ENCODE measurements around the gene TAF8.
"Not testable (repeated sequence)": the region's sequence is repeated elsewhere in the genome, so short reads cannot be mapped to it uniquely, and the experiment has no call there.

TAF8 gene

GRCh38 chr6:42028234-42029061, 21.9 kb upstream of the TAF8 start:
- DNase-seq (ENCODE audit: low read depth): no peak

DNA sequence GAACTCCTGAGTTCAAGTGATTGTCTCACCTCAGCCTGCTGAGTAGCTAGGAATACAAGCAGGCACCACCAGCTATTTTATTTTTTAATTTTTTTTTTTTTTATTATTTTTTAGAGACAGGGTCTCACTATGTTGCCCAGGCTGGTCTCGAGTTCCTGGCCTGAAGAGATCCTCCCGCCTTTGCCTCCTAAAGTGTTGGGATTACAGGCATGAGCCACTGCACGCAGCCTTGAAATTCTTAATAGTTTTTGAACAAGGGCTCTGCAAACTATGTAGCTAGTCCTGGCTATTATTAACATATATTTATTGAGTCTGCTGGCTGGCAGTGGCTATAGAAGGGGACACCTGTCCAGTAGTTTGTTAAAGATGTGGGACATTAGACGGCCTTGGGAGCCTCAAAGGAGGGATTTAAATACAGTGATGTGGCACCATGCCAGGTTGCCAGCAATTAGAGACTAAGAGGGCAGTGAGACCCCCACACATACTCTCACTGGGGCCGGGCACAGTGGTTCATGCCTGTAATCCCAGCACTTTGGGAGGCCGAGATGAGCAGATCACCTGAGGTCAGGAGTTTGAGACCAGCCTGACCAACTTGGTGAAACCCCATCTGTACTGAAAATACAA, 21.1 kb upstream of the TAF8 start:
- no peak for DNase-seq (ENCODE audit: low read depth)

- DNase-seq (ENCODE audit: low read depth): no peak
These were observed 20.4 kb upstream of the TAF8 start for GRCh38 chr6:42029881-42030280.

GRCh38 chr6:42030585-42031506, 19.5 kb upstream of the TAF8 start:
- no peak for DNase-seq (ENCODE audit: low read depth)

- no peak for DNase-seq (ENCODE audit: low read depth)
These were observed 18.0 kb upstream of the TAF8 start for GRCh38 chr6:42032366-42032765.

- DNase-seq (ENCODE audit: low read depth): not testable (repeated sequence)
These were observed 12.7 kb upstream of the TAF8 start for GRCh38 chr6:42037669-42038068.

DNA sequence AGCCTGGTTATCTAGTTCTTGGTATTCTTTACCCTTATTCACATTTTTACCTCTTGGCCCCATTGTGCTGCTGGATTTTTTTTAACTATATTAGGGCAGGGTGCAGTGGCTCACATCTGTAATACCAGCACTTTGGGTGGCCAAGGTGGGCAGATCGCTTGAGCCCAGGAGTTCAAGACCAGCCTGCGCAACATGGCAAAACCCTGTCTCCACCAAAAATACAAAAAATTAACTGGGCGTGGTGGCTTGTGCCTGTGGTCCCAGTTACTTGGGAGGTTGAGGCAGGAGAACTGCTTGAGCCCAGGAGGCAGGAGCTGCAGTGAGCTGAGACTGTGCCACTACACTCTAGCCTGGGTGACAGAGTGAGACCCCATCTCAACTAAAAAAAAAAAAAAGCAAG, 12.2 kb upstream of the TAF8 start:
- no peak for DNase-seq (ENCODE audit: low read depth)

GRCh38 chr6:42038811-42039408, 11.4 kb upstream of the TAF8 start:
- DNase-seq (ENCODE audit: low read depth): no peak

- no peak for DNase-seq (ENCODE audit: low read depth)
These were observed 9.4 kb upstream of the TAF8 start for GRCh38 chr6:42040856-42041480.

DNA sequence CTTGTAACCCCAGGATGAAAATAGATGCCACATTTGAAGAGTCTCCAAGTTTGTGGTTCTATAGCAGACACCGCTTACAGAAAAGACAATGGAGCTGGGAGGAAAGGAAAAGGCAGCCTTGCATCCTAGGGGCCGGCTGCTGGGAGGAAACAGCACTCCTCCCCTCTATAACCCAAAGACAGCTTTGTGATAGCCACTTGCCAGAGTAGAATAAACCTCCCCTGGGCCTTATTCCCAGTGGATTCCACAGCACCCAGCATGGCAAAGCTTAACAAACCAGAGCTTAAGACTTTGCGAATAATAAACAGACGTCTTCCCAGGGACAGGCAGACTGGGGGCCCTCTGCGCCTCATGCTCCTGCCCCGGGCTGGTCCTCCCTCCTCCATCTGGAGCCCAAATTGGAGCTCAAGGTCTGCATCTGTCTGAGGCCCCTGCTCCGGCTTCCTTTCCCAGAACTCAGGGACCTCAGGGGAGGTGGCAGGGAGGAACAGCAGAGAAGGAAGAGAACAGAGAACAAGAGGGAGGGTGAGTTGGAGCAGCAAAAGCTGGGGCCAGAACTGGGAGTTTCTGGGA, 8.8 kb upstream of the TAF8 start:
- no peak for DNase-seq (ENCODE audit: low read depth)

DNA sequence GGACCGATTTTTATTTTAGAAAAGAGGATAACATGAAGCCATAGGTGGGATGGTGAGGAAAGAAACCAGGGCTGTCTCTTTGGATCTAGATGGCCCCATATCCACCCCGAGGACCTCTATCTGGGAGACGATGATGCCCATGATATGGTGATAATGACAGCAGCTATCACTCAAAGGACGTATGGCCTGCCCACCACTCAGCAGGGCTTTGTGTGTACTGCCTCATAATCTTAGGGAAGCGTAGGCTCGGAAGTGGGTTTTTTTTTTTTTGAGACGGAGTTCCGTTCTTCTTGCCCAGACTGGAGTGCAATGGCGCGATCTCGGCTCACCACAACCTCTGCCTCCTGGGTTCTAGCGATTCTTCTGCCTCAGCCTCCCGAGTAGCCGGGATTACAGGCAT, 8.2 kb upstream of the TAF8 start:
- no peak for DNase-seq (ENCODE audit: low read depth)

DNA sequence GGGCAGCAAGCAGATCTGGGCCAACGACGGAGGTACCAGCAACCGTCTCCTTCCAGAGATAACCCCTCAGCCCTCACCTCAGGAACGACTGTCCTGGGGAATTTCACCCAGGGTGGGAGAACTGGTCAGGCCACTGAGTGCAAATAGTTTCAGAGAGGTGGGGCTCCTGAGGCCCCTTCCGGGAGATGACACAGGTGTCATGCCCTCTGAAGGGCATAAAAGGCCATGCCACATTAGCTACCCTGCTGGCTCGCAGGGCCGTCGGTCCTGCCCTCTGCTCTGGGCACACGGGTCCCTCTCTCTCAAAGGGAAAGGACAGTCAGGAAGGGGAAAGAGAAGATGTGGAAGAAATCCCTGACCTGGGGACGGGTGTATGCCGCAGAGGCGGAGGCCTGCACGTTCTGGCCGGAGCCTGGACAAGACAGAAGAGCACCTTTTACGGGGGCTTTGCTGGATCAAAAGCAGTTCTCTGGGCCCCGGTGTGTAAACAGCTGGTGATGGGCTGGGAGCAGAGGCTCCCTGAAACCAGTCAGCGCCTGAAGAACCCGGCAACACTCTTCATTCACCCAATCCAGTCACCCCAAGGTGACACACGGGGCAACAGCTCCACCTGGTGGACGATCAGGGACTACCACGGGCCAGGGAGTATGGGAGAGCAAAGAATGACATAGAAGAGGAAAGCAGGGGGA, 6.4 kb upstream of the TAF8 start:
- DNase-seq (ENCODE audit: low read depth): peak; percentile 69

GRCh38 chr6:42045538-42046460, 4.5 kb upstream of the TAF8 start:
- DNase-seq (ENCODE audit: low read depth): peak; percentile 65

GRCh38 chr6:42046464-42047212, 3.7 kb upstream of the TAF8 start:
- DNase-seq (ENCODE audit: low read depth): no peak

DNA sequence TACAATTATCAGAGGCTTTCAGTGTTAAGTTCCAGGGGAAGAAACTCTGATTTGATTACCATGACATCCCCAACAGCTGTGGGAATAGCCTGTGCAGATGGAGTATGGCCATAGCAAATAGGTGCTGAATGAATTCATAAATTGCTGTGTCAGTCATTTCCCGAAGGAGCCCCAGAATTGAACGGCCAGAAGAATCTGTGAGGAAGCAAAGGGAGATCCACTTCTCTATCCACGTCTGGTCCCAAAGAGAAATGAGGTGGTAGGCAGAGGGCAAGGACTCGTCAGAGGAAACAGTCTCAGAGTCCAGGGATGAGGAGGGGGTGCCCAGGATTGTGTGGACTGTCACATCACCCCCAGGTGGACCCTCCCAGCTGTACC, 3.1 kb upstream of the TAF8 start:
- no peak for DNase-seq (ENCODE audit: low read depth)

- DNase-seq (ENCODE audit: low read depth): no peak
These were observed 2.4 kb upstream of the TAF8 start for GRCh38 chr6:42047790-42048405.

GRCh38 chr6:42049116-42049809, 1.1 kb upstream of the TAF8 start:
- no peak for DNase-seq (ENCODE audit: low read depth)

GRCh38 chr6:42049948-42050296, 402 bp upstream of the TAF8 start:
- no peak for DNase-seq (ENCODE audit: low read depth)

All from stimulated activated CD8-positive, alpha-beta memory T cell treated with anti-CD3 and anti-CD28 coated beads, Interleukin-12 subunit alpha, Interleukin-12 subunit beta, amount 100 ng/mL, for 4 hours (primary cell).